ENCODE results near the gene TNFAIP8.

TNFAIP8 gene

GRCh38 chr5:119388619-119389190, 32.9 kb downstream of the TNFAIP8 start:
- no peak for DNase-seq (ENCODE audit: extremely low spot score, insufficient read length, low read depth)
- FAIRE-seq, result no peak

GRCh38 chr5:119389288-119390030, 33.6 kb downstream of the TNFAIP8 start:
- FAIRE-seq (peak; percentile 67), DNase-seq (ENCODE audit: extremely low spot score, insufficient read length, low read depth) (no peak)

DNA sequence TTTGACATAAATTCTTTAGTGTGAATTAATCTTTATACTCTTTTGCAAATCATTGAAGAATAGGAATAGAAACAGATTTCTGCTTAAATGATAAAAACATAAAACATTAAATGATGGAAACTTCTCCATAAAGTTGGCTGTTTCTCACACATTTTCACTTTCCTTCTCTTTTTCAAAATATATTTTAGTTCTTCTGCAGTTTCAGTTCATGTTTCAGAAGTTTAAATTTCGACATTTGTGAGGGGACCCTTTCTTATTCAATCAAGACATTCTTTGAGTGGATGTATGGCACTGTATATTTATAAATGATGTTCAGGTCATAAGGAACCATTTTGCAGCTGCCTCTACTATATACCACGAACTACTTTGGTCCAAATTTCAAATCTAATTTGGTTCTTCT, 34.6 kb downstream of the TNFAIP8 start:
- no peak for DNase-seq (ENCODE audit: extremely low spot score, insufficient read length, low read depth)
- FAIRE-seq, result peak; percentile 61

- DNase-seq (ENCODE audit: extremely low spot score, insufficient read length, low read depth) (no peak), FAIRE-seq (peak; percentile 33)
Measured at GRCh38 chr5:119393201-119393691, 37.4 kb downstream of the TNFAIP8 start.

GRCh38 chr5:119393746-119394145, 37.9 kb downstream of the TNFAIP8 start:
- no peak for DNase-seq (ENCODE audit: extremely low spot score, insufficient read length, low read depth)
- no peak for FAIRE-seq

- FAIRE-seq (peak; percentile 87), DNase-seq (ENCODE audit: extremely low spot score, insufficient read length, low read depth) (no peak)
Measured at GRCh38 chr5:119395080-119395836, 39.4 kb downstream of the TNFAIP8 start.

DNA sequence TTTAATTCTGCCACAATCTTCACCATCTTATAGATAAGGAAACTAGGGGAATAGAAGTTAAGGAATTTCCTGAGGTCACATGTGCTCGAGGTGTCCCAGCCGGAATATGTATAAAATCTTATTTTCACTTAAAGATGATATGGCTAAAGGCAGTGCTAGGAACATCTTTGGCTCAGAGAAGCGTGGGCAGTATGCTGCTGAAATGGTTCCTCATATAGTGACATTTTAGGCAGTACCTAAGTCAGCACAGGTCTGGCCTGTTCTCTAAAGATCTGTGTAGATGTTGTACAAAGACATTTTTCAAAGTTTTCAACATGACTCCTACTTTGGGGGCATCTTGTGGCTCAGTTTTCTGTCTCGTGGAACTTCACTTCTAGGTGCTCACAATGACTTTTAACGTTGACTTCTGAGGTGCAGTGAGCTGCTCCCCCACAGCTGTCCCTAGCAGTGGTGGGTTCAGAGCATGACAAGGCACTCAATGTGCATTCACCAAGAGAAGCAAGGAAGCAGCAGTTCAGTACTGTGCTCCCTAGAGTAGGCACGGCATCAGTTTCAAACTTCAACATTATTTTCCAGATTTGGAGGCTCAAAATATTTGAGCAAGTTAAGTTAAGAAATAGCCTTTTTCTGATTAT, 40.3 kb downstream of the TNFAIP8 start:
- peak; percentile 65 for FAIRE-seq
- no peak for DNase-seq (ENCODE audit: extremely low spot score, insufficient read length, low read depth)

DNA sequence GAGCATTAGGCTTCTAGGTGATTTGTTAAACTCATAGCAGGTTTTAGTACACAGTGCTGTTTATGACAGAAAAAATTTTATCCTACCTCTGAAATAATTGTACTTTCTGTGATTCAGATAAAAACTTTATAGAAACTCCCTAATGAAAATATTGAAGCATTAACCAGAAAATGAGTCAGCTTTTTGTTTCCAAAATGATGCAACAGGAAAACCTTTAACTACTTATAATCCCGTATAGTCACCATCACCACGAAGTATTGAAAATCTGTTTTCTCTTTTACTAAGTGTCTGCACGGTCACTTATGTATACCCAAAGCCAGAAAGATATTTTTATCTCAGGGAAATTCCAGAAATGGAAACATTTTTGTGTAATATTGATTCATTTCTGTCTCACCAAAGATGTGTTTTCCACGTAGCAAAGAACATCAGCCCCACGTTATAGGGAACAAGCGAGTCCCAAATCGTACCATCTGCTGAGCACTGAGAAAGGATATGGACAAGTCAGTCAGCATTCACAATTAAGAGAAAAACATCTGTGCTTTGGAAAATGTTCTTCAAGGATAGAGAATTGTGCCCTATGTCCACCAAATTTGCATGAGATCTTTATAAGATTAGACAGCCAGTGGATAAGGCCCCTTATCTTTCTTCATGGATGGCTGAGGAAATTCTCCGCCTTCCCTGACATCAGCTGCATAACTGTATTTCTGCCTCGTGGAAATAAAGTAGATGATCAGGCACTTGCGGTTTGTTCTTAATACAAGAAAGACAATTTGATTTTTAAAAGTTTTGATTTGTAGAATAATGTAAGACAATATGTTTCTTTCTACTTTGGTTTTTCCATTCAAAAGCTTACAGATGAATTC, 41.9 kb downstream of the TNFAIP8 start:
- FAIRE-seq, result peak; percentile 79

DNA sequence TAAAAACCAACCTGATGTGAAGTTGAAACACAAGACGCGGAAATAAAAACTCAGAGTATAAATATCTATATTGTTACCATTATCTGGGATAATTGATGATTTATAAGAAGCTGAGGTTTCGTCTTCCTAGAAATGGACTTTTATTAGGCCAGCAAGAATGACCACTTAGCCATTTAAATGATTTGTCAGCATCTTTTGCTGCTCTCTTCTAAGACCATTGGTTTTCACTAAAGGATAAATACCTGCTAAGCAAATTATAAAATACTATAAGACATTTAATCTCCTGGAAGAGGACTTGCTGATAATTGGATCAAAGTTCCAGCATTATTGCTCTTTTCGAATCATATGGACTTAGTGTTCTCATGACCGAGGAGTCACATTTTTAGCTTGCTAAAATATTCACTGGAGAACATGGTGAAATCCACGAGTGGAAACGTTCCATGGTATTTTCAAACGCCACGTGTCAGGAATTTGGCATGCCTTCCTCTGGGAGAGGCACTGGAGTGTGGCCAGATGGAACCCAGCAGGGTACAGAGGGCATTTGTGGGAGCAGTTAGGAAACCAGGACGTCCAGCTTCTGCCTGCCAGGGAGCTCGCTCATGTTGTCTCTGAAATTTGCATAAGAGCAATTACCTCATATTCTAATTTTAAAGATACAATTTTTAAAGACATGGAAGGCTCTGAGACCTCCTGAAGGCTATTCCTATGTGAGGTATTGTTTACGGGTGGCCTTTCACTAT, 43.1 kb downstream of the TNFAIP8 start:
- no peak for FAIRE-seq

More for the DNA sequence above, 41.9 kb downstream of the TNFAIP8 start:
- no peak for DNase-seq (ENCODE audit: extremely low spot score, insufficient read length, low read depth)

GRCh38 chr5:119400245-119400644, 44.4 kb downstream of the TNFAIP8 start:
- DNase-seq (ENCODE audit: extremely low spot score, insufficient read length, low read depth), result no peak
- no peak for FAIRE-seq

More for the DNA sequence above, 43.1 kb downstream of the TNFAIP8 start:
- DNase-seq (ENCODE audit: extremely low spot score, insufficient read length, low read depth), result no peak

GRCh38 chr5:119402081-119402480, 46.3 kb downstream of the TNFAIP8 start:
- FAIRE-seq (no peak), DNase-seq (ENCODE audit: extremely low spot score, insufficient read length, low read depth) (no peak)

GRCh38 chr5:119402555-119402954, 46.7 kb downstream of the TNFAIP8 start:
- no peak for FAIRE-seq
- DNase-seq (ENCODE audit: extremely low spot score, insufficient read length, low read depth), result no peak

DNA sequence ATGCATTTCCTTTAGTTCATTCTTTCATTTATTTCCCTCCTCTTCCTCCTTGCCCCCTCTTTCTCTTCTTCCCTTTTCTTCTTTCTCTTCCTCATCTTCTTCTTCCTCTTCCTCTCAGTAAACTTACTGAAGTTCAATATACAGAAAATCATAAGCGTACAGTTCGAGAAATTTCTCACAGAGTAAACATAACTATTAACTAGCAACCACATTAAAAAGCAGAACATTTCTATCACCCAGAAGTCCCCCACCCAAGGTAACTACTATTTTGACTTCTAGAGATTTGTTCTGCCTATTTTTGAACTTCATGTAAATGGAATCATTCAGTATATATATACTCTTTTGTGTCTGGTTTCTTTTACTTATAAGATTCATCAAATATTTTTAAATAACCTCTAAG, 48.2 kb downstream of the TNFAIP8 start:
- DNase-seq (ENCODE audit: extremely low spot score, insufficient read length, low read depth) (no peak), FAIRE-seq (no peak)

DNA sequence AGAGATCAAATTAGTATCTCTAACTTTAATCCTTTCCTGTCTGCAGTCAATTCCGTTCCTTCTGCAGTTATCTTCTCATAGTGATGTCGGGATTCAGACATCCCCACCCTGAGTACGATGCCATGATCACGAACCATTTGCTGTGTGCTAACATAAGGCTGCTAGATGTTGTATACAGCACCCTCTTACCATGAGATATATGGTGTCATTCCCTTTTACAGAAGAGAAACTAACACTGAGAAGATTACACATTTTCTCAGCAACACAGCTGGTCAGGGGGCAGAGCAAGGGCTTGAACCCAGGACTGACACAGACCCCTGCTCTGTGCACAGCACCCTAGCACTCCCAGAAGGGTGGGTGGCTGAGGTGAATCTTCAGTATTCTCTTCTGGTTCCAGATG, 49.6 kb downstream of the TNFAIP8 start:
- DNase-seq (ENCODE audit: extremely low spot score, insufficient read length, low read depth) (no peak), FAIRE-seq (peak; percentile 24)

DNA sequence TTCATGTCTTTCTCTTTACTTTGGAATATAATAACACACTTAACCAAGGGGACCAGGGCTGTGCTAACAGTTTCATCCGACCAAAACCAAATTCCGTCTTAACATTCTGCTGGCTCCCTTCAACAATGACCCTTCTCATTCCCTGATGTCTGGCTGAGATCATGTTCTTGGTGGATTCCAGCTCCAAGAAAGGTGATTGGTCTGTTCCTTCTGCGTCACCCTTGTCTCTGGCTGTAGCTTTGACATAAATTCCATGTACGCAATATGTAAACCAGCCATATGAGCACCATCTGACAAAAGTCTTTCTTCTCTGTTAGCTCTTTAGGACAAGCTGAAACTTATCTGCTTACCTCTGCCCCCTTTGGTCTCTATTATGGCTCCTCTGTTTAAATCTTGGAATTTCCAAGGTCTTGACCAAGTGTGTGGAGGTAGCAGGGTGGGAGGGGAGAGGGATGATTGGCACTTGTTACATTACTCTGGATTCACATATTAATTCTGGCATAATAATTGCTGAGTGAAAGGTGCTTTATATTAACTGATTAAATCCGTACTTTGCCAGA, 50.8 kb downstream of the TNFAIP8 start:
- no peak for DNase-seq (ENCODE audit: extremely low spot score, insufficient read length, low read depth)
- FAIRE-seq, result no peak

DNA sequence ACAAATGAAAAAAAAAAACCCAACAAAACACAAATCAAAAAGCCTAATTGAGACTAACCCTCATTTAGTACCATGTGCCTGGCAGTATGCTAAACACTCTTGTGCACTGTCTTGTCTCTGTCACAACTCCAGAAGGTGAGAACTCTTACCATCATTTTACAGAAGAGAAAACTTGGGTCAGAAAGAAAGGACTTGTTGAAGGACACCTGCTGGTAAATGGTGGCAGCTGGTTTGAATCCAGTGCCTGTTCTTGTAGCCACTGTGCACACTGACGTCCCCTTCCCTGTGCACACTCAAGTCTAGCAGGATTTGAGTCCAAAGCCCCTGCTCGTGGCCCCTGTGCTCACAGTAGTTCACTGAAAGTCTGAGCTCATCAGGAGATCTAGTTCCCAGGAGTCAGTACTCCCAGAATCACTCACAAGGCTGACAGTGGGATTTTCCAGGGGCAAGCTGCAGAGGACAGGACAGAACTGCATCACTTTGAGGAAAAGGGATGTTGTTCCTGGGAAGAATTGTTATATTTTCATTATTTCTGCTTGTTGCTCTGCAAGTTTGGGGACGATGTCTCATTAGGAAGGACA, 53.5 kb downstream of the TNFAIP8 start:
- FAIRE-seq (peak; percentile 75), DNase-seq (ENCODE audit: extremely low spot score, insufficient read length, low read depth) (no peak)

GRCh38 chr5:119410448-119411159, 54.8 kb downstream of the TNFAIP8 start:
- DNase-seq (ENCODE audit: extremely low spot score, insufficient read length, low read depth), result no peak

More at GRCh38 chr5:119410448-119411159, 54.8 kb downstream of the TNFAIP8 start:
- FAIRE-seq, result peak; percentile 21
